Suprapubic skin (tissue), 3 donors: ENCODE measurements around the gene CWC15.

ENCODE experiments used
- POLR2AphosphoS5 ChIP-seq, 3 donors: sonication (generic); formaldehyde crosslinking; IDR thresholded peaks; one replicate each; pipeline ENCODE4 v1.6.1; 2017; ENCODE audit warnings: antibody characterized with exemption in 3 of 3
- TF ChIP-seq, protein P1 (sequence below), 2 donors: fragments of 200-600 bp in 1 of 2; fragments of 450-650 bp in 1 of 2; sonication (generic) in 1 of 2; IDR thresholded peaks; one replicate each; pipeline ENCODE4 v1.5.1; 2016 to 2019; ENCODE audit warnings: antibody characterized with exemption in 2 of 2, mild to moderate bottlenecking in 1 of 2, moderate library complexity in 1 of 2

DNA sequence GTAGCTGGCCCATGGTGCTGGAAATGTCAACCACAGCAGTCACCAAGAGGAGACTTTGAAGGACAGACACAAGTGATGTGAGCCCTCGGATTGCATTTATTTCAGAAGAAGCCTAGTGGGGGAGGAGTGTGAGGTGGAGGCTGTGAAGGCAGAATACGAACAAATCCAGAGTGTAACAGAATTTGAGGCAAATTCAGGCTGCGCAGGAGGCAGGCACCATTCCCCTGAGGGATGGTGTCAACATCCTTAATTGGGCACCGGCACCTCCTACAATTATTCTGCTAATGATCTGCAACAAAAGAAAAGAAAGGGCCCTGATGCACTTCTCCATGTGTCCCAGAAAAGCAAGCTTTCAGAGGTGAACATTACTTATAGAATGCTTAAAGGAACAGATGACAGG lies 32.2 kb downstream of the CWC15 start:
- TF ChIP-seq POLR2AphosphoS5 (IDR thresholded peaks at IDR 0.05) = no peak
- TF ChIP-seq, protein P1, sequence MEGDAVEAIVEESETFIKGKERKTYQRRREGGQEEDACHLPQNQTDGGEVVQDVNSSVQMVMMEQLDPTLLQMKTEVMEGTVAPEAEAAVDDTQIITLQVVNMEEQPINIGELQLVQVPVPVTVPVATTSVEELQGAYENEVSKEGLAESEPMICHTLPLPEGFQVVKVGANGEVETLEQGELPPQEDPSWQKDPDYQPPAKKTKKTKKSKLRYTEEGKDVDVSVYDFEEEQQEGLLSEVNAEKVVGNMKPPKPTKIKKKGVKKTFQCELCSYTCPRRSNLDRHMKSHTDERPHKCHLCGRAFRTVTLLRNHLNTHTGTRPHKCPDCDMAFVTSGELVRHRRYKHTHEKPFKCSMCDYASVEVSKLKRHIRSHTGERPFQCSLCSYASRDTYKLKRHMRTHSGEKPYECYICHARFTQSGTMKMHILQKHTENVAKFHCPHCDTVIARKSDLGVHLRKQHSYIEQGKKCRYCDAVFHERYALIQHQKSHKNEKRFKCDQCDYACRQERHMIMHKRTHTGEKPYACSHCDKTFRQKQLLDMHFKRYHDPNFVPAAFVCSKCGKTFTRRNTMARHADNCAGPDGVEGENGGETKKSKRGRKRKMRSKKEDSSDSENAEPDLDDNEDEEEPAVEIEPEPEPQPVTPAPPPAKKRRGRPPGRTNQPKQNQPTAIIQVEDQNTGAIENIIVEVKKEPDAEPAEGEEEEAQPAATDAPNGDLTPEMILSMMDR (IDR thresholded peaks at IDR 0.05) = no peak
